A549 (cell line): ENCODE data around the gene PCDHGA7. TPM values are rescaled to one million over a fixed set of nuclear protein-coding genes. Genes with fewer than 3 reads are reported as not detected.
A peak's percentile ranks its signal among the peaks of the same experiment; 100 is the strongest.

ENCODE experiments used
- ATAC-seq, 2 experiments: fragments of 200-7000 bp in 1 of 2; fragments of >200 bp in 1 of 2; cut with Nextera tagmentation in 1 of 2; cut with Tn5 transposase in 1 of 2; 3 replicates each; pipeline versions ENCODE4 v1.8.0 to v1.9.1; 2018 to 2020; ENCODE audit warnings: mild to moderate bottlenecking in 1 of 2, moderate library complexity in 1 of 2
- CTCF ChIA-PET: fragments of 300-600 bp; sonication (Branson Sonifier 250); formaldehyde crosslinking; extraction: SDS; loops from one replicate; lab custom pipeline; 2021; ENCODE audit warnings: antibody characterized with exemption, inconsistent platforms; lab: Yijun Ruan, JAX
- POLR2A ChIA-PET: fragments of 350-600 bp; formaldehyde crosslinking; extraction: SDS; loops from one replicate; lab custom pipeline; 2021; ENCODE audit warnings: antibody characterized with exemption, inconsistent platforms; lab: Yijun Ruan, JAX
- DNase-seq, 2 experiments: peaks; one replicate each; pipeline versions ENCODE4 v3.0.0 to v3.0.0-alpha.2; 2011 to 2016; ENCODE audit warnings: low read depth in 1 of 2, low spot score in 1 of 2
- FAIRE-seq: peaks from 2 replicates; lab custom pipeline; 2011; peaks lifted over from hg19 to GRCh38; lab: Jason Lieb, UNC
- H3K27ac ChIP-seq, 2 experiments: fragments of >200 bp; sonication (Bioruptor Twin); formaldehyde crosslinking; 3 replicates each; pipeline ENCODE4 v1.5.1; 2016 to 2017
- H3K4me1 ChIP-seq: fragments of >200 bp; sonication (Bioruptor Twin); formaldehyde crosslinking; 3 replicates; pipeline ENCODE4 v1.6.1; 2016
- H3K4me2 ChIP-seq: fragments of >200 bp; sonication (Bioruptor Twin); formaldehyde crosslinking; 3 replicates; pipeline ENCODE4 v1.6.1; 2016
- H3K4me3 ChIP-seq: fragments of >200 bp; sonication (Bioruptor Twin); formaldehyde crosslinking; 3 replicates; pipeline ENCODE4 v1.5.1; 2016
- H3K9me3 ChIP-seq: fragments of >200 bp; sonication (Bioruptor Twin); formaldehyde crosslinking; 3 replicates; pipeline ENCODE4 v1.6.1; 2016
- CBX8 ChIP-seq: fragments of 200-600 bp; sonication (generic); IDR thresholded peaks from 2 replicates; pipeline ENCODE4 v1.6.1; 2016
- CHD4 ChIP-seq: fragments of 200-600 bp; sonication (generic); IDR thresholded peaks from 2 replicates; pipeline ENCODE4 v1.6.1; 2016; ENCODE audit warnings: antibody characterized with exemption, mild to moderate bottlenecking, borderline replicate concordance
- EP300 ChIP-seq, 2 experiments: fragments of >200 bp; sonication (Bioruptor Twin); formaldehyde crosslinking; IDR thresholded peaks; 2 replicates in 1 of 2; 3 replicates in 1 of 2; pipeline ENCODE4 v1.6.1; 2016 to 2017
- ESRRA ChIP-seq: fragments of 150-350 bp; IDR thresholded peaks from 2 replicates; pipeline ENCODE4 v1.6.1; 2014; ENCODE audit warnings: mild to moderate bottlenecking, low read length, borderline replicate concordance
- FOSB ChIP-seq: fragments of 250-450 bp; sonication (Bioruptor Pico); IDR thresholded peaks from 2 replicates; pipeline ENCODE4 v1.5.0; 2020; ENCODE audit warnings: mild to moderate bottlenecking, moderate library complexity
- FOSL2 ChIP-seq, 2 experiments: fragments of 450-650 bp in 1 of 2; fragments of >200 bp in 1 of 2; sonication (Bioruptor Twin) in 1 of 2; formaldehyde crosslinking; IDR thresholded peaks; 2 replicates each; pipeline versions ENCODE4 v1.5.0 to v1.6.1; 2016 to 2020; ENCODE audit warnings: mild to moderate bottlenecking in 1 of 2, moderate library complexity in 1 of 2
- FOXS1 ChIP-seq: fragments of 250-450 bp; sonication (Bioruptor Pico); IDR thresholded peaks from 2 replicates; pipeline ENCODE4 v1.5.0; 2020; ENCODE audit warnings: mild to moderate bottlenecking, moderate library complexity
- HEYL ChIP-seq: fragments of 250-450 bp; sonication (Bioruptor Pico); IDR thresholded peaks from 2 replicates; pipeline ENCODE4 v1.8.0; 2021; ENCODE audit warnings: mild to moderate bottlenecking, moderate library complexity
- HOXA7 ChIP-seq: fragments of 250-450 bp; sonication (Bioruptor Pico); IDR thresholded peaks from 2 replicates; pipeline ENCODE4 v1.5.0; 2020; ENCODE audit warnings: mild to moderate bottlenecking, moderate library complexity
- HOXB5 ChIP-seq: fragments of 250-450 bp; sonication (Bioruptor Pico); IDR thresholded peaks from 2 replicates; pipeline ENCODE4 v1.5.0; 2020; ENCODE audit warnings: mild to moderate bottlenecking, moderate library complexity
- JUNB ChIP-seq: fragments of >200 bp; sonication (Bioruptor Twin); formaldehyde crosslinking; IDR thresholded peaks from 2 replicates; pipeline ENCODE4 v1.6.1; 2016
- MAX ChIP-seq: IDR thresholded peaks from 2 replicates; pipeline ENCODE4 v1.6.1; 2012
- NPAS2 ChIP-seq: fragments of 250-450 bp; sonication (Bioruptor Pico); IDR thresholded peaks from 2 replicates; pipeline ENCODE4 v1.8.0; 2022; ENCODE audit warnings: mild to moderate bottlenecking, moderate library complexity, borderline replicate concordance
- NR3C1 ChIP-seq: fragments of >200 bp; sonication (Bioruptor Twin); formaldehyde crosslinking; IDR thresholded peaks from 3 replicates; pipeline ENCODE4 v1.6.1; 2017
- PHF8 ChIP-seq: fragments of 200-600 bp; sonication (generic); IDR thresholded peaks from 2 replicates; pipeline ENCODE4 v1.6.1; 2016; ENCODE audit warnings: low read depth, mild to moderate bottlenecking, antibody characterized with exemption, moderate library complexity, borderline replicate concordance
- POLR2A ChIP-seq: IDR thresholded peaks from 2 replicates; pipeline ENCODE4 v1.6.1; 2012; ENCODE audit warnings: mild to moderate bottlenecking, low read length
- RAD21 ChIP-seq, 2 experiments: fragments of >200 bp in 1 of 2; sonication (Bioruptor Twin) in 1 of 2; formaldehyde crosslinking in 1 of 2; IDR thresholded peaks in 1 of 2; conservative IDR thresholded peaks in 1 of 2; 2 replicates in 1 of 2; 3 replicates in 1 of 2; pipeline ENCODE4 v1.6.1; 2012 to 2018; ENCODE audit warnings: inconsistent platforms in 1 of 2
- RARB ChIP-seq: fragments of 250-450 bp; sonication (Bioruptor Pico); IDR thresholded peaks from 2 replicates; pipeline ENCODE4 v1.8.0; 2021; ENCODE audit warnings: mild to moderate bottlenecking, moderate library complexity
- RCOR1 ChIP-seq: fragments of 150-350 bp; IDR thresholded peaks from 2 replicates; pipeline ENCODE4 v1.6.1; 2014; ENCODE audit warnings: antibody characterized with exemption, low read length, low read depth
- RNF2 ChIP-seq: fragments of 200-600 bp; sonication (generic); IDR thresholded peaks from 2 replicates; pipeline ENCODE4 v1.6.1; 2016; ENCODE audit warnings: low read depth, mild to moderate bottlenecking, antibody characterized with exemption, moderate library complexity, borderline replicate concordance
- SREBF2 ChIP-seq: fragments of 450-650 bp; IDR thresholded peaks from 2 replicates; pipeline ENCODE4 v1.6.1; 2014; ENCODE audit warnings: mild to moderate bottlenecking, moderate library complexity
- TP53 ChIP-seq: fragments of 250-450 bp; sonication (Bioruptor Pico); IDR thresholded peaks from 2 replicates; pipeline ENCODE4 v1.5.0; 2021; ENCODE audit warnings: mild to moderate bottlenecking, moderate library complexity
- USF2 ChIP-seq: fragments of 450-650 bp; IDR thresholded peaks from 2 replicates; pipeline ENCODE4 v1.6.1; 2014; ENCODE audit warnings: antibody characterized with exemption
- ZC3H11A ChIP-seq: fragments of 450-650 bp; IDR thresholded peaks from 2 replicates; pipeline ENCODE4 v1.6.1; 2014; ENCODE audit warnings: antibody characterized with exemption, mild to moderate bottlenecking
- WGBS: methylation state at CpG from one replicate; pipeline ENCODE4 v1.1.6; 2017; ENCODE audit errors: missing lambda C conversion rate; 5-methylcytosine and 5-hydroxymethylcytosine counted together
- polyA plus RNA-seq, 4 experiments: library from polyadenylated mRNA; depleted of rRNA in 3 of 4; stranded (reverse); fragments of >200 nt; fragmentation: RNase III in 1 of 4; extraction: RNeasy Plus Mini Kit Qiagen cat#74134 plus additional on column Dnase treatment in 1 of 4; gene quantifications; 2 replicates in 3 of 4; 3 replicates in 1 of 4; pipeline ENCODE4 v1.2.3, GENCODE V29; 2011 to 2017

Gene PCDHGA7
- polyA plus RNA-seq, 2 of the 4 experiments (the other 2 are of a cell fraction): 0.76 to 1.1 TPM

GRCh38 chr5:141359790-141360426 is 22.6 kb upstream of the PCDHGA7 start, which contains the start of gene PCDHGB2:
PCDHGB2 (plus strand) TSS chr5:141359994; CDS start chr5:141360136, 142 bp downstream.
- WGBS: 67% methylated on average over 24 of the region's 24 CpGs
- CTCF ChIA-PET: interaction anchor here (0.9 to 1.3 kb wide), 2 partner anchors 10 to 204 kb away, joined by 4 to 5 read pairs; partner anchors contain the start of gene PCDHGB1

GRCh38 chr5:141360685-141361084 is 21.9 kb upstream of the PCDHGA7 start:
- DNase-seq (no peak), FAIRE-seq (no peak)
- Histone ChIP-seq H3K4me1 (no peaks in the 10 kb centered on the region), H3K4me2 (no peak overlapping the region), H3K27ac (no peak overlapping the region), H3K4me3 (no peak overlapping the region)
- WGBS: 53% methylated on average over 15 of the region's 15 CpGs
- TF ChIP-seq HOXB5: no peak
- TF ChIP-seq USF2: no peak
- no peak for TF ChIP-seq TP53 (CRISPR knock-in tag)
- TF ChIP-seq FOSL2 (IDR thresholded peaks at IDR 0.05): no peak
- TF ChIP-seq FOSL2 (CRISPR knock-in tag; IDR thresholded peaks at IDR 0.05): no peak
- TF ChIP-seq FOSB (CRISPR knock-in tag): no peak
- no peak for TF ChIP-seq RAD21 (conservative IDR thresholded peaks at IDR 0.05 in 1 of 2, IDR thresholded peaks at IDR 0.05 in 1 of 2)
- TF ChIP-seq CBX8: no peak
- TF ChIP-seq, all 56 proteins: peak for 0
- H3K9me3 ChIP-seq: peaks cover 69% of the 10 kb centered on the region
- ATAC-seq: no peak
- ChIA-PET CTCF (interaction anchor here (1.3 kb wide), 1 partner anchor 10 kb away, joined by 4 read pairs; the partner anchor contains the start of gene PCDHGB1), POLR2A (no interaction called here)

More at GRCh38 chr5:141359790-141360426, 22.6 kb upstream of the PCDHGA7 start, which contains the start of gene PCDHGB2:
- no peak within 1 kb of the TSS for H3K4me3 ChIP-seq
- ATAC-seq (no peak), FAIRE-seq (no peak), DNase-seq (no peak)
- H3K4me2 ChIP-seq: no peak within 1 kb of the TSS
- TF ChIP-seq RNF2: no peak
- no peak for TF ChIP-seq HEYL
- TF ChIP-seq RAD21 (conservative IDR thresholded peaks at IDR 0.05 in 1 of 2, IDR thresholded peaks at IDR 0.05 in 1 of 2): peak in 1 of 2 experiments; percentile 14; a peak in 1 of 5 replicates
- TF ChIP-seq HOXA7: no peak
- H3K9me3 ChIP-seq: peaks cover 65% of the 10 kb centered on the region
- POLR2A ChIA-PET: no interaction called here
- H3K27ac ChIP-seq: no peak within 1 kb of the TSS
- H3K4me1 ChIP-seq: no peaks in the 10 kb centered on the region

GRCh38 chr5:141362719-141363118 is 19.8 kb upstream of the PCDHGA7 start:
- no peak overlapping the region for H3K27ac ChIP-seq
- H3K9me3 ChIP-seq: peaks cover 66% of the 10 kb centered on the region
- POLR2A ChIA-PET: no interaction called here
- DNase-seq: no peak
- FAIRE-seq: no peak
- no peak for ATAC-seq
- no peak overlapping the region for H3K4me3 ChIP-seq
- CTCF ChIA-PET: interaction anchor here (1.1 to 1.2 kb wide), 2 partner anchors 15 to 201 kb away, joined by 3 read pairs; no protein-coding TSS in a partner anchor
- TF ChIP-seq RCOR1 (no peak), EP300 (IDR thresholded peaks at IDR 0.05) (no peak), CBX8 (no peak), RARB (CRISPR knock-in tag) (no peak), ZC3H11A (no peak), SREBF2 (no peak), POLR2A (no peak), JUNB (no peak), NR3C1 (no peak), ESRRA (no peak), HOXB5 (no peak), PHF8 (no peak), NPAS2 (CRISPR knock-in tag) (no peak), MAX (no peak), FOXS1 (CRISPR knock-in tag) (no peak), CHD4 (no peak), USF2 (no peak)
- TF ChIP-seq, all 56 proteins: peak for 0
- Histone ChIP-seq H3K4me1 (no peaks in the 10 kb centered on the region), H3K4me2 (no peak overlapping the region)
